Peyer's patch (tissue), 4 donors: ENCODE measurements around the gene RERE. TPM values are rescaled to one million over a fixed set of nuclear protein-coding genes. Genes with fewer than 3 reads are reported as not detected.

Experiments used
- DNase-seq, 3 donors: peaks; one replicate each; pipeline ENCODE4 v3.0.0-alpha.2; 2017 to 2019
- H3K27ac ChIP-seq, 4 donors: fragments of 200-600 bp; sonication (generic); one replicate each; pipeline ENCODE4 v1.5.1; 2016 to 2019
- H3K27me3 ChIP-seq, 2 donors: fragments of 200-600 bp; sonication (generic); one replicate each; pipeline ENCODE4 v1.5.1; 2019
- H3K36me3 ChIP-seq, 3 donors: fragments of 200-600 bp; sonication (generic); one replicate each; pipeline ENCODE4 v1.5.1; 2016 to 2019
- H3K4me1 ChIP-seq, 4 donors: fragments of 200-600 bp; sonication (generic); one replicate each; pipeline ENCODE4 v1.5.1; 2016 to 2019
- H3K4me3 ChIP-seq, 4 donors: fragments of 200-600 bp; sonication (generic); 1 replicate in 3 of 4; 2 replicates in 1 of 4; pipeline ENCODE4 v1.5.1; 2016 to 2019; ENCODE audit warnings: mild to moderate bottlenecking in 1 of 4
- H3K9me3 ChIP-seq, 4 donors: fragments of 200-600 bp; sonication (generic); one replicate each; pipeline ENCODE4 v1.5.1; 2016 to 2019; ENCODE audit warnings: mild to moderate bottlenecking in 1 of 4
- POLR2A ChIP-seq, 2 donors: fragments of 450-650 bp; IDR thresholded peaks; one replicate each; pipeline ENCODE4 v1.5.1; 2017; ENCODE audit warnings: antibody characterized with exemption in 2 of 2, mild to moderate bottlenecking in 2 of 2, moderate library complexity in 2 of 2
- total RNA-seq, 4 donors: library from RNA; depleted of rRNA; stranded (reverse); fragments of >200 nt; gene quantifications; one replicate each; pipeline ENCODE4 v1.1.0, GENCODE V29; 2016
- TF ChIP-seq, protein P1 (sequence below), 6 experiments: fragments of 450-650 bp in 4 of 6; fragments of 200-600 bp in 2 of 6; sonication (generic) in 1 of 6; IDR thresholded peaks; one replicate each; pipeline ENCODE4 v1.5.1; 2017 to 2019; ENCODE audit warnings: antibody characterized with exemption in 6 of 6, mild to moderate bottlenecking in 3 of 6, moderate library complexity in 1 of 6

Gene RERE
- total RNA-seq, 4 donors from 2014 or later, result 98.5 to 528 (median 110) TPM

DNA sequence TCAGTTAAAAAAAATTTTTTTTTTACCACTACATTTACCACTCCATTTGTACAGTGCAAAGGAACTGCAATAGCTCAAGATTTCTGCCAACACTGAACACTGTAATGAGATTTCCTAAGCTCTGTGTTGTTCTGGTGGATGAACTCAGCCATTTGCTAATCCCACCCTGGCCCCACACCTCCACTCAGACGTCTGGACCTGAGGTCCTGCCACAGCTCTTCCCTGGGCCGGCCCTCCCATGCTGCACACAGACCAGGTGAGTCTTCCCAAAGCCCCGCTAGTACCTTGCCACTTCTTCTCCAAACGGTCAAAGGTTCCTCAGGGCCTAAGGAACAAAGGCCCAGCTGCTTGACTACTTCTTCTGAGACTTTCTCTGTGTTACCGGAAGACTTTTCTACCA lies 443.1 kb downstream of the RERE start:
- Histone ChIP-seq H3K4me3 (no peak overlapping the region), H3K27ac (peak overlapping the region; percentile 18 to 75 (median 28)), H3K9me3 (no peaks in the 10 kb centered on the region), H3K4me1 (peaks cover 0 to 64% (median 0%) of the 10 kb centered on the region in 4 donors), H3K27me3 (no peaks in the 10 kb centered on the region), H3K36me3 (peaks cover 0 to 5% (median 0%) of the 10 kb centered on the region in 3 donors)
- DNase-seq, result no peak
- TF ChIP-seq, protein P1, sequence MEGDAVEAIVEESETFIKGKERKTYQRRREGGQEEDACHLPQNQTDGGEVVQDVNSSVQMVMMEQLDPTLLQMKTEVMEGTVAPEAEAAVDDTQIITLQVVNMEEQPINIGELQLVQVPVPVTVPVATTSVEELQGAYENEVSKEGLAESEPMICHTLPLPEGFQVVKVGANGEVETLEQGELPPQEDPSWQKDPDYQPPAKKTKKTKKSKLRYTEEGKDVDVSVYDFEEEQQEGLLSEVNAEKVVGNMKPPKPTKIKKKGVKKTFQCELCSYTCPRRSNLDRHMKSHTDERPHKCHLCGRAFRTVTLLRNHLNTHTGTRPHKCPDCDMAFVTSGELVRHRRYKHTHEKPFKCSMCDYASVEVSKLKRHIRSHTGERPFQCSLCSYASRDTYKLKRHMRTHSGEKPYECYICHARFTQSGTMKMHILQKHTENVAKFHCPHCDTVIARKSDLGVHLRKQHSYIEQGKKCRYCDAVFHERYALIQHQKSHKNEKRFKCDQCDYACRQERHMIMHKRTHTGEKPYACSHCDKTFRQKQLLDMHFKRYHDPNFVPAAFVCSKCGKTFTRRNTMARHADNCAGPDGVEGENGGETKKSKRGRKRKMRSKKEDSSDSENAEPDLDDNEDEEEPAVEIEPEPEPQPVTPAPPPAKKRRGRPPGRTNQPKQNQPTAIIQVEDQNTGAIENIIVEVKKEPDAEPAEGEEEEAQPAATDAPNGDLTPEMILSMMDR (IDR thresholded peaks at IDR 0.05), result no peak
- TF ChIP-seq POLR2A (IDR thresholded peaks at IDR 0.05), result no peak

DNA sequence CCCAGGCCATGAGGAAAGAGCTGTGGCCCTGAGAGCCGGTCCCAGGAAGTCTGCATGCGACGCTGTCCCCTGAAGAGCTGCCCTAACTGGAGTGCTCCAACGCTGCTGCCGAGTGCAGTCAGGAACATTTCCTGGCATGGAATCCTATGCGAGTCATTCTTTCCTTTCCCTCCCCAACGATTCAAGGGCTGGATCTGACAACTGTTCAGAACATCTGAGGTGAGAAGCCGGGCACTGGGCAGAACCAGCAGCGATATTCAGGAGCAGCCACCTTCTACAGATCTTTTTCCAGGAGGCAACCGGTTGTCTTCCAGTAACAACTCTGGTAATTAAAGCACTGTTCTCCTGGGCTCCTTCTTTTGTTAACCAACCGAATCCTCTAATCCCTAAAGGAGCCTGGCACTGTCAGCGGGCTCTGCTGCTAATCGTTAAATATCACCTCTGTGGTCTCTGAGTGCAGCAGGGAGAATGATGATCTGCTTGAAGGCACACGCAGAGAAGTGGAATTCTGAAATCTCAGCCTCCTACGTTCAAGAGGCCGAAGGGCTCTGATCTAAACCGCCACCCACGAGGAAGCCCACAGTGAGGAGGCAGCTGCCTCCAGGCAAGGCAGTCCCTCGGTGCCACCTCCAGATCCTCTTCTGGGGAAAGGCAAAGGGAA lies 443.7 kb downstream of the RERE start:
- no peak for DNase-seq
- Histone ChIP-seq H3K4me1 (peaks cover 0 to 62% (median 0%) of the 10 kb centered on the region in 4 donors), H3K9me3 (no peaks in the 10 kb centered on the region), H3K27me3 (no peaks in the 10 kb centered on the region), H3K36me3 (no peaks in the 10 kb centered on the region), H3K4me3 (no peak overlapping the region), H3K27ac (peak overlapping the region; percentile 18 to 75 (median 28))
- TF ChIP-seq POLR2A (IDR thresholded peaks at IDR 0.05), result no peak

DNA sequence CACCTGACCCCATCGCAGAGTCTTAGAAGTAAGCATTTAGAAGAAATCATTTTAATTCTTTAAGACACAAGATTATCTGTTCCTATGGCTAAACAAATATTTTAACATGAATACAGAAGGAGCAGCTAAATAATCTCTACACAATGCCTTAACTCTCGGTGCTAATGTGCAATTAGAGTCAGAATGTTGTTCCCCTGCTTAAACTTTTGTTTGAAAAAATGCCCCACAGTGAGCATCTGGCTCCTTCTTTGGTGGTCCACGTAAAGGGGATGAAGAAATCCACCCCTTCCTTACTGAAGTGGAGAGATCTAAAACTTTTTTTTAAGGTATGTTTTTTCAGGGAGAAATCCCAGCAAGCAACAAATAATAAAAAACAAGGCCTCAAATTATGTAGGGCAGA lies 444.3 kb downstream of the RERE start:
- Histone ChIP-seq H3K27ac (peak overlapping the region; percentile 3 to 75 (median 28)), H3K27me3 (no peaks in the 10 kb centered on the region), H3K4me3 (no peak overlapping the region), H3K9me3 (no peaks in the 10 kb centered on the region), H3K4me1 (peaks cover 0 to 60% (median 0%) of the 10 kb centered on the region in 4 donors), H3K36me3 (no peaks in the 10 kb centered on the region)
- no peak for DNase-seq
- TF ChIP-seq, protein P1 (IDR thresholded peaks at IDR 0.05), result no peak
- no peak for TF ChIP-seq POLR2A (IDR thresholded peaks at IDR 0.05)

DNA sequence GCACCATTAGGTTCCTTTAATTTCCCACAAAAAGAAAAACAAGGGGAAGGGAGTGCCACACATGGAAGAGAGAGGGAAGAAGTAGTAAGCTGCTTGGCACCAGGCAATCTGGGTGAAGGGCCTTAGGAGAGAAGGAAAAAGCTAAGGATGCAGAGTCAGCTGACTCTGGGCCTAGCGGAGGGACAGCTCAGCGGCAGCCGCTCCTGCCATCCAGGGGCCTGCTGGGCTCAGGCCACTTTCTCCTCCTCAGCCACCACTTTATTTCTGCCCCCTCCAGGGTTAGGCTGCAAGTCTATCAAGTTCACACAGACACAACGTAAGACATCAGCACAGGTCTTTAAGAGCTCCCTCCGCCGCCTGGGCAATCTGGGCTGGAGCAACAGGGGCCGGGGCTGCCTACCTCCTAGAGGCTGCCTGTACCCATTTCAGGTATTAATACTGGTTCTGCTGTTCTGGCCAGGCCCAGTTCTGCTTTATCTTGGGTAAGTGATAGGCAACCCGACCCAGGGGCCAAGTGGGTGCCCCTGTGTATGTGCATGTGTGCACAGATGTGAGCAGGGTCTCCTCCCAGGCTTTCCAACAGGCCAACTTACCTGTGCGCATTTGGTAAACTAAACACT lies 446.0 kb downstream of the RERE start:
- Histone ChIP-seq H3K4me1 (peaks cover 0 to 70% (median 0%) of the 10 kb centered on the region in 4 donors), H3K27ac (peak overlapping the region; percentile 9 to 75 (median 30))
- TF ChIP-seq, protein P1 (IDR thresholded peaks at IDR 0.05), result no peak
- no peak for TF ChIP-seq POLR2A (IDR thresholded peaks at IDR 0.05)

DNA sequence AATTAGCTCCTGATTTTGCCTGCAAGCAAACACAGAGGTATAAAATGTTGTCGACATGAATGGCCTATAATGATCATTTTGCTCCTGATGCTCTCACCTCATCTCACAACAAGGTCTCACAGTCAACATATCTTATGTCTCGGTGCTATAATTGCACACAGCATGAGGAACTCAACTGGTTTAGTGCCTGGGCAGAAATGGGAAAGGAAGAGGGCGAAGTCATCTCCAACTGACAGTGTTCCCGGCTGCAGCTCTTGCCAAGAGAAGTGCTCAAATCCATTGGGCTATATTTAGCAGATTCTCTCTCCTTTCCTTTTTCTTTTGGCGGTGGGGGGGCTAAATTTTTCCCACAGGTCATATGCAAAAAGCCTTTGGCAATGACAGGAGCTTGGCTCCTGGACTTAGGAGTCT lies 446.5 kb downstream of the RERE start:
- TF ChIP-seq, protein P1 (IDR thresholded peaks at IDR 0.05), result no peak
- TF ChIP-seq POLR2A (IDR thresholded peaks at IDR 0.05), result no peak
- DNase-seq, result no peak
- no peak overlapping the region for H3K4me3 ChIP-seq
- no peaks in the 10 kb centered on the region for H3K27me3 ChIP-seq
- peaks cover 0 to 70% (median 0%) of the 10 kb centered on the region in 4 donors for H3K4me1 ChIP-seq
- peaks cover 0 to 5% (median 0%) of the 10 kb centered on the region in 3 donors for H3K36me3 ChIP-seq
- no peaks in the 10 kb centered on the region for H3K9me3 ChIP-seq
- peak overlapping the region; percentile 9 to 75 (median 22) for H3K27ac ChIP-seq

More for the DNA sequence above, 446.0 kb downstream of the RERE start:
- no peak overlapping the region for H3K4me3 ChIP-seq
- peaks cover 0 to under 1% (median 0%) of the 10 kb centered on the region in 3 donors for H3K36me3 ChIP-seq
- H3K27me3 ChIP-seq, result no peaks in the 10 kb centered on the region
- DNase-seq, result peak in 1 of 3 donors; percentile 37
- no peaks in the 10 kb centered on the region for H3K9me3 ChIP-seq
